Natural killer cell (primary cell): Measurements from ENCODE around the gene PRDM13. TPM values are rescaled to one million over a fixed set of nuclear protein-coding genes. Genes with fewer than 3 reads are reported as not detected.

Experiments used
- ATAC-seq, 3 donors: fragments of 150-1000 bp in 2 of 3; fragments of 200-7000 bp in 1 of 3; cut with Tn5 transposase; 1 replicate in 1 of 3; 2 replicates in 2 of 3; pipeline ENCODE4 v1.10.0; 2021; ENCODE audit warnings: mild to moderate bottlenecking in 2 of 3, moderate library complexity in 2 of 3
- DNase-seq, 2 donors: peaks; one replicate each; pipeline versions ENCODE4 v3.0.0 to v3.0.0-alpha.2; 2013 to 2021; ENCODE audit warnings: mixed read lengths in 1 of 2
- H3K27ac ChIP-seq: one replicate; pipeline ENCODE4 v1.5.1; 2013; ENCODE audit warnings: mild to moderate bottlenecking, low read length
- H3K27me3 ChIP-seq: one replicate; pipeline ENCODE4 v1.6.1; 2013; ENCODE audit warnings: low read length; ENCODE audit not compliant: control insufficient read depth, insufficient read depth
- H3K36me3 ChIP-seq: one replicate; pipeline ENCODE4 v1.6.1; 2013; ENCODE audit warnings: low read length; ENCODE audit not compliant: control insufficient read depth, insufficient read depth
- H3K4me1 ChIP-seq: one replicate; pipeline ENCODE4 v1.6.1; 2013; ENCODE audit warnings: low read length; ENCODE audit not compliant: control insufficient read depth, insufficient read depth
- H3K4me3 ChIP-seq: one replicate; pipeline ENCODE4 v1.5.1; 2013; ENCODE audit warnings: low read length
- H3K9me3 ChIP-seq: one replicate; pipeline ENCODE4 v1.6.1; 2013; ENCODE audit warnings: low read length; ENCODE audit not compliant: control insufficient read depth, insufficient read depth
- H3K27ac Mint-ChIP-seq, 2 donors: one replicate each; pipeline ENCODE4 v1.8.0; 2022; ENCODE audit warnings: mild to moderate bottlenecking in 2 of 2, mixed read lengths in 2 of 2, moderate library complexity in 1 of 2
- H3K27me3 Mint-ChIP-seq, 2 donors: one replicate each; pipeline ENCODE4 v1.8.0; 2022; ENCODE audit warnings: low read depth in 2 of 2, mixed read lengths in 2 of 2
- H3K36me3 Mint-ChIP-seq: one replicate; pipeline ENCODE4 v1.8.0; 2022; ENCODE audit warnings: mixed read lengths
- H3K4me1 Mint-ChIP-seq, 2 donors: one replicate each; pipeline ENCODE4 v1.8.0; 2022; ENCODE audit warnings: mixed read lengths in 2 of 2
- H3K4me3 Mint-ChIP-seq: one replicate; pipeline ENCODE4 v1.8.0; 2022; ENCODE audit warnings: mild to moderate bottlenecking, moderate library complexity, mixed read lengths
- H3K9me3 Mint-ChIP-seq, 2 donors: one replicate each; pipeline ENCODE4 v1.8.0; 2022; ENCODE audit warnings: mixed read lengths in 2 of 2
- CTCF ChIP-seq: fragments of 200-600 bp; IDR thresholded peaks from one replicate; pipeline ENCODE4 v1.8.0; 2022; ENCODE audit warnings: antibody characterized with exemption
- WGBS: methylation state at CpG from one replicate; pipeline ENCODE4 v1.1.7; 2013; ENCODE audit warnings: missing lambda C conversion rate; ENCODE audit not compliant: insufficient coverage; 5-methylcytosine and 5-hydroxymethylcytosine counted together
- intact Hi-C: fragments of 100-400 bp; cut with micrococcal nuclease; formaldehyde crosslinking; loops from one replicate; pipeline ENCODE4 v1.14.2; 2022
- total RNA-seq, 4 donors: library from RNA; stranded (reverse); fragments of 120-200 nt in 1 of 4; gene quantifications; one replicate each; pipeline versions ENCODE4 v1.2.3 to v1.2.4, GENCODE V29; 2013 to 2022

PRDM13 gene
- total RNA-seq, 3 donors from 2014 or later (not counting 1 experiment from before 2014, with no cell fraction given), result not detected

- Histone ChIP-seq H3K4me1 (no peaks in the 10 kb centered on the region), H3K9me3 (no peaks in the 10 kb centered on the region), H3K27ac (no peak overlapping the region), H3K36me3 (no peaks in the 10 kb centered on the region), H3K27me3 (no peaks in the 10 kb centered on the region), H3K4me3 (no peak overlapping the region)
- DNase-seq (no peak), ATAC-seq (no peak)
- no peak for TF ChIP-seq CTCF
- 46% methylated on average over 1 of the region's 1 CpG for WGBS
- H3K27ac Mint-ChIP-seq, result no peak overlapping the region
- no peaks in the 10 kb centered on the region for H3K4me1 Mint-ChIP-seq
- no peaks in the 10 kb centered on the region for H3K36me3 Mint-ChIP-seq
- no peaks in the 10 kb centered on the region for H3K9me3 Mint-ChIP-seq
- intact Hi-C loops, result no loop called here
- H3K4me3 Mint-ChIP-seq, result no peak overlapping the region
- peaks cover 12 to 15% of the 10 kb centered on the region in 2 donors for H3K27me3 Mint-ChIP-seq
Measured at GRCh38 chr6:99660206-99660605, 53.6 kb downstream of the PRDM13 start.

GRCh38 chr6:99661870-99662269, 55.2 kb downstream of the PRDM13 start:
- no peaks in the 10 kb centered on the region for H3K9me3 ChIP-seq
- Mint-ChIP-seq H3K27me3 (peaks cover 10 to 12% of the 10 kb centered on the region in 2 donors), H3K9me3 (no peaks in the 10 kb centered on the region), H3K4me3 (no peak overlapping the region), H3K27ac (no peak overlapping the region), H3K4me1 (no peaks in the 10 kb centered on the region), H3K36me3 (no peaks in the 10 kb centered on the region)
- 100% methylated on average over 1 of the region's 1 CpG for WGBS
- ATAC-seq, result no peak
- H3K4me3 ChIP-seq, result no peak overlapping the region
- H3K27me3 ChIP-seq, result no peaks in the 10 kb centered on the region
- no peaks in the 10 kb centered on the region for H3K4me1 ChIP-seq
- DNase-seq, result no peak
- no peak overlapping the region for H3K27ac ChIP-seq
- H3K36me3 ChIP-seq, result no peaks in the 10 kb centered on the region
- no peak for TF ChIP-seq CTCF
- intact Hi-C loops, result no loop called here

GRCh38 chr6:99662616-99663015, 56.0 kb downstream of the PRDM13 start:
- no peak for ATAC-seq
- no peaks in the 10 kb centered on the region for H3K4me1 ChIP-seq
- no peak overlapping the region for H3K27ac ChIP-seq
- H3K4me1 Mint-ChIP-seq, result no peaks in the 10 kb centered on the region
- no peak for DNase-seq
- no CpG with 5 or more reads among the region's 1 CpG for WGBS
- H3K9me3 Mint-ChIP-seq, result no peaks in the 10 kb centered on the region
- H3K9me3 ChIP-seq, result no peaks in the 10 kb centered on the region
- H3K4me3 Mint-ChIP-seq, result no peak overlapping the region
- TF ChIP-seq CTCF, result no peak
- no peaks in the 10 kb centered on the region for H3K27me3 ChIP-seq
- intact Hi-C loops, result no loop called here
- H3K4me3 ChIP-seq, result no peak overlapping the region
- no peaks in the 10 kb centered on the region for H3K36me3 ChIP-seq
- H3K27ac Mint-ChIP-seq, result no peak overlapping the region
- H3K36me3 Mint-ChIP-seq, result no peaks in the 10 kb centered on the region
- H3K27me3 Mint-ChIP-seq, result peaks cover 9 to 12% of the 10 kb centered on the region in 2 donors

Other genes starting within 250 kb of the PRDM13 start
- gene COQ3, start 212.6 kb upstream of the PRDM13 start, total RNA-seq, result 1 to 10 TPM; 2.5 to 3.7 (median 2.6) TPM
- gene PNISR, start 181.5 kb upstream of the PRDM13 start, total RNA-seq, result 100 to 1,000 TPM; 289 to 320 (median 308) TPM
- gene USP45, start 91.4 kb upstream of the PRDM13 start, total RNA-seq, result 10 to 100 TPM in 1 of 3 donors, 1 to 10 TPM in 2; 6.8 to 10.1 (median 9.2) TPM
- gene CCNC, start 38.2 kb upstream of the PRDM13 start, total RNA-seq, result 10 to 100 TPM; 46.9 to 58.3 (median 52.5) TPM